Activated CD8-positive, alpha-beta T cell treated with anti-CD3 and anti-CD28 coated beads, Interleukin-2, amount 10 ng/mL, durations not matched to agents 7 days and 5 days (primary cell): ENCODE measurements around the gene RNF151. TPM values are rescaled to one million over a fixed set of nuclear protein-coding genes. Genes with fewer than 3 reads are reported as not detected.

ENCODE experiments used
- ATAC-seq: fragments of 150-1000 bp; cut with Tn5 transposase; one replicate; pipeline ENCODE4 v1.10.0; 2021; ENCODE audit warnings: moderate library complexity
- CTCF ChIA-PET: fragments of 350-600 bp; sonication (Branson Sonifier 250); formaldehyde crosslinking; loops from one replicate; lab custom pipeline; 2021; ENCODE audit warnings: antibody characterized with exemption; lab: Charles Lee
- POLR2A ChIA-PET: fragments of 350-600 bp; sonication (Branson Sonifier 250); formaldehyde crosslinking; loops from one replicate; lab custom pipeline; 2021; ENCODE audit warnings: antibody characterized with exemption; lab: Charles Lee
- DNase-seq: peaks from one replicate; pipeline ENCODE4 v3.0.0-alpha.2; 2020
- H3K27ac Mint-ChIP-seq: one replicate; pipeline ENCODE4 v1.8.0; 2021; ENCODE audit warnings: mild to moderate bottlenecking, mixed read lengths
- H3K27me3 Mint-ChIP-seq: one replicate; pipeline ENCODE4 v1.8.0; 2021; ENCODE audit warnings: low read depth, mixed read lengths
- H3K36me3 Mint-ChIP-seq: one replicate; pipeline ENCODE4 v1.8.0; 2021; ENCODE audit warnings: low read depth, mixed read lengths
- H3K4me1 Mint-ChIP-seq: one replicate; pipeline ENCODE4 v1.8.0; 2021; ENCODE audit warnings: low read depth, mixed read lengths
- H3K4me3 Mint-ChIP-seq: one replicate; pipeline ENCODE4 v1.8.0; 2021; ENCODE audit warnings: mild to moderate bottlenecking, mixed read lengths
- H3K9me3 Mint-ChIP-seq: one replicate; pipeline ENCODE4 v1.8.0; 2022; ENCODE audit warnings: mixed read lengths; ENCODE audit not compliant: insufficient read depth
- total RNA-seq, 2 experiments: library from RNA; stranded (reverse); gene quantifications; one replicate each; pipeline ENCODE4 v1.2.3, GENCODE V29; 2021

Gene RNF151
- total RNA-seq, 2 experiments from 2014 or later, result not detected

- DNase-seq (no peak), ATAC-seq (peak; percentile 35)
- Mint-ChIP-seq H3K27me3 (peaks cover 14% of the 10 kb centered on the region), H3K9me3 (no peaks in the 10 kb centered on the region), H3K36me3 (no peaks in the 10 kb centered on the region), H3K27ac (no peak overlapping the region), H3K4me1 (no peaks in the 10 kb centered on the region), H3K4me3 (no peak overlapping the region)
- POLR2A ChIA-PET, result interaction anchor here (1.5 kb wide), 1 partner anchor 138 kb away, joined by 7 read pairs; the partner anchor contains the start of gene TRAF7
- CTCF ChIA-PET, result interaction anchor here (1.0 to 2.0 kb wide), 7 partner anchors 8 to 139 kb away, joined by 3 to 10 read pairs (median 6); partner anchors contain the start of gene TRAF7
Observed at GRCh38 chr16:2016407-2016922, 49.8 kb downstream of the RNF151 start.

Other genes starting within 250 kb of the RNF151 start
- gene NME3, start 195.3 kb upstream of the RNF151 start, total RNA-seq, result 10 to 100 TPM; 41.3 to 41.4 TPM
- 10 to 100 TPM; 31.8 to 32.0 TPM for gene EME2, start 194.0 kb upstream of the RNF151 start, total RNA-seq
- gene MRPS34, start 193.7 kb upstream of the RNF151 start, total RNA-seq, result 100 to 1,000 TPM; 126 to 135 TPM
- gene SPSB3, start 184.3 kb upstream of the RNF151 start, total RNA-seq, result 10 to 100 TPM; 31.1 to 33.0 TPM
- 10 to 100 TPM; 58.5 to 61.8 TPM for gene NUBP2, start 183.9 kb upstream of the RNF151 start, total RNA-seq
- gene IGFALS, start 173.2 kb upstream of the RNF151 start, total RNA-seq, result under 1 TPM in 1 of 2 experiments, not detected in 1; 0.13 TPM
- 10 to 100 TPM; 48.0 to 50.4 TPM for gene HAGH, start 140.0 kb upstream of the RNF151 start, total RNA-seq
- gene FAHD1, start 139.7 kb upstream of the RNF151 start, total RNA-seq, result 10 to 100 TPM; 14.5 to 14.6 TPM
- not detected for gene MEIOB, start 94.7 kb upstream of the RNF151 start, total RNA-seq
- not detected for gene HS3ST6, start 48.4 kb upstream of the RNF151 start, total RNA-seq
- 10 to 100 TPM; 13.2 to 13.9 TPM for gene MSRB1, start 23.7 kb upstream of the RNF151 start, total RNA-seq
- gene RPL3L, start 12.2 kb upstream of the RNF151 start, total RNA-seq, result under 1 TPM in 1 of 2 experiments, not detected in 1; 0.53 TPM
- 100 to 1,000 TPM; 141 to 147 TPM for gene NDUFB10, start 7.3 kb upstream of the RNF151 start, total RNA-seq
- 1,000 to 10,000 TPM; 2,821 to 2,910 TPM for gene RPS2, start 2.0 kb upstream of the RNF151 start, total RNA-seq
- gene TBL3, start 5.2 kb downstream of the RNF151 start, total RNA-seq, result 10 to 100 TPM; 37.6 to 37.9 TPM
- not detected for gene NOXO1, start 14.6 kb downstream of the RNF151 start, total RNA-seq
- 10 to 100 TPM; 27.2 to 30.5 TPM for gene GFER, start 17.3 kb downstream of the RNF151 start, total RNA-seq
- gene SYNGR3, start 23.1 kb downstream of the RNF151 start, total RNA-seq, result 1 to 10 TPM; 2.6 to 3.4 TPM
- gene ZNF598, start 43.0 kb downstream of the RNF151 start, total RNA-seq, result 10 to 100 TPM; 75.1 to 75.9 TPM
- gene NPW, start 52.9 kb downstream of the RNF151 start, total RNA-seq, result under 1 TPM in 1 of 2 experiments, not detected in 1; 0.73 TPM
- gene NHERF2, start 60.0 kb downstream of the RNF151 start, total RNA-seq, result 1 to 10 TPM; 1.4 to 2.8 TPM
- 10 to 100 TPM; 29.9 to 35.3 TPM for gene NTHL1, start 81.0 kb downstream of the RNF151 start, total RNA-seq
- gene TSC2, start 81.1 kb downstream of the RNF151 start, total RNA-seq, result 10 to 100 TPM; 87.9 to 97.4 TPM
- gene PKD1, start 169.0 kb downstream of the RNF151 start, total RNA-seq, result 10 to 100 TPM; 66.0 to 76.6 TPM
- under 1 TPM; 0.26 to 0.31 TPM for gene RAB26, start 181.8 kb downstream of the RNF151 start, total RNA-seq
- 10 to 100 TPM; 56.8 to 59.5 TPM for gene TRAF7, start 188.9 kb downstream of the RNF151 start, total RNA-seq
- gene CASKIN1, start 229.7 kb downstream of the RNF151 start, total RNA-seq, result under 1 TPM; 0.05 to 0.63 TPM
- gene MLST8, start 238.6 kb downstream of the RNF151 start, total RNA-seq, result 10 to 100 TPM; 34.5 to 37.8 TPM
- 10 to 100 TPM; 14.8 to 15.0 TPM for gene BRICD5, start 244.0 kb downstream of the RNF151 start, total RNA-seq
- gene PGP, start 248.0 kb downstream of the RNF151 start, total RNA-seq, result 10 to 100 TPM; 28.5 to 29.0 TPM